K562 (cell line): Measurements from ENCODE around the gene OR2F2.

Experiments
- CREBBP ChIP-seq: IDR thresholded peaks from one replicate; pipeline ENCODE4 v1.6.1; 2012; ENCODE audit warnings: low read depth, mild to moderate bottlenecking, control low read depth, inconsistent platforms, low read length
- EP300 ChIP-seq: IDR thresholded peaks from 2 replicates; pipeline ENCODE4 v1.6.1; 2012; ENCODE audit warnings: low read length, improper control_type of control experiment
- SIX5 ChIP-seq, 2 experiments: IDR thresholded peaks; 2 replicates each; pipeline ENCODE4 v1.6.1; 2011; ENCODE audit warnings: low read length in 2 of 2, borderline replicate concordance in 1 of 2, low read depth in 1 of 2, mild to moderate bottlenecking in 1 of 2, moderate library complexity in 1 of 2; ENCODE audit not compliant: insufficient read depth in 1 of 2

- no peak for TF ChIP-seq CREBBP
- TF ChIP-seq EP300 = no peak
- TF ChIP-seq SIX5 (IDR thresholded peaks at IDR 0.05; ENCODE audit: borderline replicate concordance in 1 of 2, insufficient read depth in 1 of 2, low read depth in 1 of 2, low read length in 2 of 2) = no peak
Observed at GRCh38 chr7:143958781-143959180, 23.7 kb downstream of the OR2F2 start.
